GM23338 (cell line): ENCODE measurements around the gene AKT1S1. TPM values are rescaled to one million over a fixed set of nuclear protein-coding genes. Genes with fewer than 3 reads are reported as not detected.

Experiments
- ATAC-seq: fragments of 200-7000 bp; cut with Tn5 transposase; 3 replicates; pipeline ENCODE4 v1.9.1; 2020
- DNase-seq: peaks from one replicate; pipeline ENCODE4 v3.0.0-alpha.2; 2015; ENCODE audit warnings: low spot score
- H2AFZ ChIP-seq: fragments of 200-600 bp; sonication (generic); 2 replicates; pipeline ENCODE4 v1.8.0; 2016; ENCODE audit warnings: antibody characterized with exemption, mild to moderate bottlenecking, moderate library complexity
- H3F3A ChIP-seq: fragments of 200-600 bp; sonication (generic); replicated peaks from 2 replicates; pipeline ENCODE4 v1.8.0; 2017; ENCODE audit warnings: antibody characterized with exemption, mixed run types, low read depth
- H3K27ac ChIP-seq: fragments of 200-600 bp; sonication (generic); 2 replicates; pipeline ENCODE4 v1.6.1; 2016; ENCODE audit warnings: low read depth
- H3K27me3 ChIP-seq: fragments of 200-600 bp; sonication (generic); 2 replicates; pipeline ENCODE4 v1.8.0; 2016; ENCODE audit warnings: mild to moderate bottlenecking, mixed run types, moderate library complexity; ENCODE audit not compliant: insufficient read depth
- H3K36me3 ChIP-seq: fragments of 200-600 bp; sonication (generic); 2 replicates; pipeline ENCODE4 v1.8.0; 2016; ENCODE audit warnings: mild to moderate bottlenecking; ENCODE audit not compliant: insufficient read depth
- H3K4me1 ChIP-seq: fragments of 200-600 bp; sonication (generic); 2 replicates; pipeline ENCODE4 v1.8.0; 2016; ENCODE audit warnings: mild to moderate bottlenecking, moderate library complexity; ENCODE audit not compliant: insufficient read depth
- H3K4me2 ChIP-seq: fragments of 200-600 bp; sonication (generic); 2 replicates; pipeline ENCODE4 v1.7.1; 2017; ENCODE audit warnings: mixed run types
- H3K4me3 ChIP-seq: fragments of 200-600 bp; sonication (generic); 2 replicates; pipeline ENCODE4 v1.6.1; 2016; ENCODE audit warnings: mixed run types
- H3K79me2 ChIP-seq: fragments of 200-600 bp; sonication (generic); replicated peaks from 2 replicates; pipeline ENCODE4 v1.8.0; 2017; ENCODE audit warnings: mild to moderate bottlenecking; ENCODE audit not compliant: insufficient read depth
- H3K9me2 ChIP-seq: fragments of 200-600 bp; sonication (generic); 2 replicates; pipeline ENCODE4 v1.8.0; 2017; ENCODE audit not compliant: insufficient read depth
- H4K20me1 ChIP-seq: fragments of 200-600 bp; sonication (generic); replicated peaks from 2 replicates; pipeline ENCODE4 v1.8.0; 2017; ENCODE audit warnings: mild to moderate bottlenecking; ENCODE audit not compliant: insufficient read depth
- H3K27ac Mint-ChIP-seq: 2 replicates; pipeline ENCODE4 v1.8.0; 2020; ENCODE audit warnings: inconsistent platforms, mild to moderate bottlenecking, moderate library complexity, mixed read lengths
- H3K27me3 Mint-ChIP-seq: 3 replicates; pipeline ENCODE4 v1.8.0; 2022; ENCODE audit warnings: low read depth, mild to moderate bottlenecking, moderate library complexity, mixed read lengths, inconsistent platforms; ENCODE audit not compliant: insufficient read depth, poor library complexity
- H3K36me3 Mint-ChIP-seq: 3 replicates; pipeline ENCODE4 v1.8.0; 2021; ENCODE audit warnings: low read depth, mild to moderate bottlenecking, inconsistent platforms, moderate library complexity, mixed read lengths
- H3K4me1 Mint-ChIP-seq: 3 replicates; pipeline ENCODE4 v1.8.0; 2020; ENCODE audit warnings: mild to moderate bottlenecking, inconsistent platforms, mixed read lengths
- H3K4me3 Mint-ChIP-seq: 3 replicates; pipeline ENCODE4 v1.8.0; 2021; ENCODE audit warnings: moderate library complexity, mild to moderate bottlenecking, inconsistent platforms, mixed read lengths
- H3K9me3 Mint-ChIP-seq: 3 replicates; pipeline ENCODE4 v1.8.0; 2020; ENCODE audit warnings: moderate library complexity, mild to moderate bottlenecking, inconsistent platforms, mixed read lengths
- CREB1 ChIP-seq: fragments of 250-450 bp; sonication (Bioruptor Pico); IDR thresholded peaks from 2 replicates; pipeline ENCODE4 v1.5.0; 2020; ENCODE audit warnings: low read depth, mild to moderate bottlenecking, moderate library complexity
- EZH2 ChIP-seq: fragments of 200-600 bp; sonication (generic); IDR thresholded peaks from one replicate; pipeline ENCODE4 v1.8.0; 2017; ENCODE audit warnings: antibody characterized with exemption, mild to moderate bottlenecking, low read depth; ENCODE audit not compliant: unreplicated experiment
- EZH2phosphoT487 ChIP-seq: fragments of 200-600 bp; sonication (generic); IDR thresholded peaks from one replicate; pipeline ENCODE4 v1.8.1; 2018; ENCODE audit warnings: antibody characterized with exemption; ENCODE audit not compliant: unreplicated experiment
- JUNB ChIP-seq: IDR thresholded peaks from one replicate; pipeline ENCODE4 v1.6.1; 2016; ENCODE audit warnings: antibody characterized with exemption; ENCODE audit not compliant: unreplicated experiment
- NANOG ChIP-seq: IDR thresholded peaks from 2 replicates; pipeline ENCODE4 v1.6.1; 2016; ENCODE audit warnings: antibody characterized with exemption, borderline replicate concordance
- POLR2AphosphoS5 ChIP-seq: IDR thresholded peaks from 2 replicates; pipeline ENCODE4 v1.6.1; 2016; ENCODE audit warnings: antibody characterized with exemption, low read depth
- STAT1 ChIP-seq: IDR thresholded peaks from one replicate; pipeline ENCODE4 v1.6.1; 2016; ENCODE audit warnings: antibody characterized with exemption; ENCODE audit not compliant: unreplicated experiment
- ZNF114 ChIP-seq: fragments of 250-450 bp; sonication (Bioruptor Pico); IDR thresholded peaks from 2 replicates; pipeline ENCODE4 v1.5.0; 2020; ENCODE audit warnings: mild to moderate bottlenecking, moderate library complexity
- ZNF331 ChIP-seq: fragments of 250-450 bp; sonication (Bioruptor Pico); IDR thresholded peaks from 2 replicates; pipeline ENCODE4 v1.5.0; 2020; ENCODE audit warnings: low read depth, mild to moderate bottlenecking, moderate library complexity
- polyA plus RNA-seq: library from polyadenylated mRNA; unstranded; fragments of >200 nt; fragmentation: Nextera tagmentation; extraction: Ambion mirVana; gene quantifications from 2 replicates; pipeline ENCODE4 v1.2.1, GENCODE V29; 2016
- total RNA-seq: library from RNA; depleted of rRNA; stranded (reverse); fragments of >200 nt; shearing (Covaris generic); gene quantifications from 2 replicates; pipeline ENCODE4 v1.2.3, GENCODE V29; 2014
- TF ChIP-seq, protein P1 (sequence below): IDR thresholded peaks from one replicate; pipeline ENCODE4 v1.6.1; 2018; ENCODE audit warnings: antibody characterized with exemption; ENCODE audit not compliant: unreplicated experiment
- TF ChIP-seq, protein P2 (sequence below): IDR thresholded peaks from 2 replicates; pipeline ENCODE4 v1.6.1; 2016; ENCODE audit warnings: antibody characterized with exemption
- TF ChIP-seq, protein P3 (sequence below): fragments of 250-450 bp; sonication (Bioruptor Pico); IDR thresholded peaks from 2 replicates; pipeline ENCODE4 v1.5.0; 2020; ENCODE audit warnings: mild to moderate bottlenecking, moderate library complexity
- TF ChIP-seq, protein P4 (sequence below), 2 experiments: fragments of 200-600 bp in 1 of 2; sonication (generic) in 1 of 2; conservative IDR thresholded peaks; 2 replicates each; pipeline versions ENCODE4 v1.5.1 to v1.6.1; 2016 to 2017; ENCODE audit warnings: antibody characterized with exemption in 2 of 2, low read depth in 2 of 2, mild to moderate bottlenecking in 2 of 2, moderate library complexity in 1 of 2

Gene AKT1S1
- total and polyA plus RNA-seq, 2 experiments from 2014 or later: 21.5 to 28.6 TPM

DNA sequence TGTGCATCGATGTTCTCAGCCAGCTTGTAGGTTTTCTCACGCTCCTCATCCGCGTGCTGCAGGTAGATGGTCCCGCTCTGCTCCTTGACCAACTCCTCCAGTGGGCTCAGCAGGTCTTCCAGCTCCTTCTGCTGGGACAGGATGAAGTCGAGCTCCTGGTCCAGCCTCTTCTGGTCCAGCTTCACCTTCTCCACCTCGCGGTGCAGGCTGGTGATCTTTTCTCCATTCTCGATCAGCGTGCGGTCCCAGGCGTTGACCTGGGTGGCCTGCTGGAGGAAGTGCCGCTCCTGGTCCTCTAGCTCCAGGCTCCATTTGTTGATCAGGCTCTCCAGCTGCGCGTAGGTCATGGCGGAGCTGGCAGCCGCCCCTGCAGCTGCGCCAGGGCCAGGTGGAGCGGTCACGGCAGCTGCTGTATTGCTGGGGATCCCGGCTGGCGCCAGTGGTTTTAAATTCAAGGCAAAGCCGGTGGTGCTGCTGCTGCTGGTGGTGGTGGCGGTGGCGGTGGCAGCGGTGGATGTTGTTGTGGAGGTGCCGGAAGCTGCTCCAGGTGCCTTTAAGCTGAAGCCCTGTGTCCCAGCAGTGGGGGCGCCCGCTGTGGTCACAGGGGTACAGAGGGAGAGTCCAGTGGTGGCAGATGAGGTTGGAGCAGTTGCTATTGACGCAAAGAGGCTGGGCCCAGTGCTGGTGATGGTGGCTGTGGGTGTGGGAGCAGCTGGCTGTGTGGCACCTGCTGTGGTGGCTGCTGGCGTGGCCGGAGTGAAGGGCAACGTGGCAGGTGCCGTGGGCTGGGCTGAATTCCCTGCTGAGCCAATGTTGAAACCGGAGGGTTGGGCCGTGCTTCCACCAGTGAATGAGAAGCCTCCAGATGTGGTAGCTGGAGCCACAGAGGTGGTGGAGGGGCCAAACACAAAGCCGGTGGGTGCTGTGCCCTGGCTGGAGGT is 31.6 kb upstream of the AKT1S1 start:
- DNase-seq (no peak), ATAC-seq (no peak)
- H3K4me3 Mint-ChIP-seq: no peak overlapping the region
- Histone ChIP-seq H2AFZ (no peak overlapping the region), H3K9me2 (no peaks in the 10 kb centered on the region), H3K36me3 (peaks cover 6% of the 10 kb centered on the region; the same call in 1 of the 2 replicates), H3K4me2 (no peak overlapping the region), H3F3A (peaks cover 13% of the 10 kb centered on the region; the same call in 1 of the 2 replicates), H3K27me3 (no peaks in the 10 kb centered on the region), H3K79me2 (peaks cover 5% of the 10 kb centered on the region; the same call in 1 of the 2 replicates), H3K27ac (no peak overlapping the region), H4K20me1 (peaks cover 42% of the 10 kb centered on the region), H3K4me3 (no peak overlapping the region), H3K4me1 (peaks cover 10% of the 10 kb centered on the region)
- no peak for TF ChIP-seq CREB1 (CRISPR knock-in tag)
- TF ChIP-seq STAT1: no peak
- no peak for TF ChIP-seq ZNF114 (CRISPR knock-in tag)
- no peak for TF ChIP-seq NANOG
- TF ChIP-seq, protein P1, sequence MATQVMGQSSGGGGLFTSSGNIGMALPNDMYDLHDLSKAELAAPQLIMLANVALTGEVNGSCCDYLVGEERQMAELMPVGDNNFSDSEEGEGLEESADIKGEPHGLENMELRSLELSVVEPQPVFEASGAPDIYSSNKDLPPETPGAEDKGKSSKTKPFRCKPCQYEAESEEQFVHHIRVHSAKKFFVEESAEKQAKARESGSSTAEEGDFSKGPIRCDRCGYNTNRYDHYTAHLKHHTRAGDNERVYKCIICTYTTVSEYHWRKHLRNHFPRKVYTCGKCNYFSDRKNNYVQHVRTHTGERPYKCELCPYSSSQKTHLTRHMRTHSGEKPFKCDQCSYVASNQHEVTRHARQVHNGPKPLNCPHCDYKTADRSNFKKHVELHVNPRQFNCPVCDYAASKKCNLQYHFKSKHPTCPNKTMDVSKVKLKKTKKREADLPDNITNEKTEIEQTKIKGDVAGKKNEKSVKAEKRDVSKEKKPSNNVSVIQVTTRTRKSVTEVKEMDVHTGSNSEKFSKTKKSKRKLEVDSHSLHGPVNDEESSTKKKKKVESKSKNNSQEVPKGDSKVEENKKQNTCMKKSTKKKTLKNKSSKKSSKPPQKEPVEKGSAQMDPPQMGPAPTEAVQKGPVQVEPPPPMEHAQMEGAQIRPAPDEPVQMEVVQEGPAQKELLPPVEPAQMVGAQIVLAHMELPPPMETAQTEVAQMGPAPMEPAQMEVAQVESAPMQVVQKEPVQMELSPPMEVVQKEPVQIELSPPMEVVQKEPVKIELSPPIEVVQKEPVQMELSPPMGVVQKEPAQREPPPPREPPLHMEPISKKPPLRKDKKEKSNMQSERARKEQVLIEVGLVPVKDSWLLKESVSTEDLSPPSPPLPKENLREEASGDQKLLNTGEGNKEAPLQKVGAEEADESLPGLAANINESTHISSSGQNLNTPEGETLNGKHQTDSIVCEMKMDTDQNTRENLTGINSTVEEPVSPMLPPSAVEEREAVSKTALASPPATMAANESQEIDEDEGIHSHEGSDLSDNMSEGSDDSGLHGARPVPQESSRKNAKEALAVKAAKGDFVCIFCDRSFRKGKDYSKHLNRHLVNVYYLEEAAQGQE: no peak
- TF ChIP-seq, protein P2, sequence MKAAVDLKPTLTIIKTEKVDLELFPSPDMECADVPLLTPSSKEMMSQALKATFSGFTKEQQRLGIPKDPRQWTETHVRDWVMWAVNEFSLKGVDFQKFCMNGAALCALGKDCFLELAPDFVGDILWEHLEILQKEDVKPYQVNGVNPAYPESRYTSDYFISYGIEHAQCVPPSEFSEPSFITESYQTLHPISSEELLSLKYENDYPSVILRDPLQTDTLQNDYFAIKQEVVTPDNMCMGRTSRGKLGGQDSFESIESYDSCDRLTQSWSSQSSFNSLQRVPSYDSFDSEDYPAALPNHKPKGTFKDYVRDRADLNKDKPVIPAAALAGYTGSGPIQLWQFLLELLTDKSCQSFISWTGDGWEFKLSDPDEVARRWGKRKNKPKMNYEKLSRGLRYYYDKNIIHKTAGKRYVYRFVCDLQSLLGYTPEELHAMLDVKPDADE: no peak
- TF ChIP-seq JUNB: no peak
- no peak for TF ChIP-seq ZNF331 (CRISPR knock-in tag)
- TF ChIP-seq, protein P3, sequence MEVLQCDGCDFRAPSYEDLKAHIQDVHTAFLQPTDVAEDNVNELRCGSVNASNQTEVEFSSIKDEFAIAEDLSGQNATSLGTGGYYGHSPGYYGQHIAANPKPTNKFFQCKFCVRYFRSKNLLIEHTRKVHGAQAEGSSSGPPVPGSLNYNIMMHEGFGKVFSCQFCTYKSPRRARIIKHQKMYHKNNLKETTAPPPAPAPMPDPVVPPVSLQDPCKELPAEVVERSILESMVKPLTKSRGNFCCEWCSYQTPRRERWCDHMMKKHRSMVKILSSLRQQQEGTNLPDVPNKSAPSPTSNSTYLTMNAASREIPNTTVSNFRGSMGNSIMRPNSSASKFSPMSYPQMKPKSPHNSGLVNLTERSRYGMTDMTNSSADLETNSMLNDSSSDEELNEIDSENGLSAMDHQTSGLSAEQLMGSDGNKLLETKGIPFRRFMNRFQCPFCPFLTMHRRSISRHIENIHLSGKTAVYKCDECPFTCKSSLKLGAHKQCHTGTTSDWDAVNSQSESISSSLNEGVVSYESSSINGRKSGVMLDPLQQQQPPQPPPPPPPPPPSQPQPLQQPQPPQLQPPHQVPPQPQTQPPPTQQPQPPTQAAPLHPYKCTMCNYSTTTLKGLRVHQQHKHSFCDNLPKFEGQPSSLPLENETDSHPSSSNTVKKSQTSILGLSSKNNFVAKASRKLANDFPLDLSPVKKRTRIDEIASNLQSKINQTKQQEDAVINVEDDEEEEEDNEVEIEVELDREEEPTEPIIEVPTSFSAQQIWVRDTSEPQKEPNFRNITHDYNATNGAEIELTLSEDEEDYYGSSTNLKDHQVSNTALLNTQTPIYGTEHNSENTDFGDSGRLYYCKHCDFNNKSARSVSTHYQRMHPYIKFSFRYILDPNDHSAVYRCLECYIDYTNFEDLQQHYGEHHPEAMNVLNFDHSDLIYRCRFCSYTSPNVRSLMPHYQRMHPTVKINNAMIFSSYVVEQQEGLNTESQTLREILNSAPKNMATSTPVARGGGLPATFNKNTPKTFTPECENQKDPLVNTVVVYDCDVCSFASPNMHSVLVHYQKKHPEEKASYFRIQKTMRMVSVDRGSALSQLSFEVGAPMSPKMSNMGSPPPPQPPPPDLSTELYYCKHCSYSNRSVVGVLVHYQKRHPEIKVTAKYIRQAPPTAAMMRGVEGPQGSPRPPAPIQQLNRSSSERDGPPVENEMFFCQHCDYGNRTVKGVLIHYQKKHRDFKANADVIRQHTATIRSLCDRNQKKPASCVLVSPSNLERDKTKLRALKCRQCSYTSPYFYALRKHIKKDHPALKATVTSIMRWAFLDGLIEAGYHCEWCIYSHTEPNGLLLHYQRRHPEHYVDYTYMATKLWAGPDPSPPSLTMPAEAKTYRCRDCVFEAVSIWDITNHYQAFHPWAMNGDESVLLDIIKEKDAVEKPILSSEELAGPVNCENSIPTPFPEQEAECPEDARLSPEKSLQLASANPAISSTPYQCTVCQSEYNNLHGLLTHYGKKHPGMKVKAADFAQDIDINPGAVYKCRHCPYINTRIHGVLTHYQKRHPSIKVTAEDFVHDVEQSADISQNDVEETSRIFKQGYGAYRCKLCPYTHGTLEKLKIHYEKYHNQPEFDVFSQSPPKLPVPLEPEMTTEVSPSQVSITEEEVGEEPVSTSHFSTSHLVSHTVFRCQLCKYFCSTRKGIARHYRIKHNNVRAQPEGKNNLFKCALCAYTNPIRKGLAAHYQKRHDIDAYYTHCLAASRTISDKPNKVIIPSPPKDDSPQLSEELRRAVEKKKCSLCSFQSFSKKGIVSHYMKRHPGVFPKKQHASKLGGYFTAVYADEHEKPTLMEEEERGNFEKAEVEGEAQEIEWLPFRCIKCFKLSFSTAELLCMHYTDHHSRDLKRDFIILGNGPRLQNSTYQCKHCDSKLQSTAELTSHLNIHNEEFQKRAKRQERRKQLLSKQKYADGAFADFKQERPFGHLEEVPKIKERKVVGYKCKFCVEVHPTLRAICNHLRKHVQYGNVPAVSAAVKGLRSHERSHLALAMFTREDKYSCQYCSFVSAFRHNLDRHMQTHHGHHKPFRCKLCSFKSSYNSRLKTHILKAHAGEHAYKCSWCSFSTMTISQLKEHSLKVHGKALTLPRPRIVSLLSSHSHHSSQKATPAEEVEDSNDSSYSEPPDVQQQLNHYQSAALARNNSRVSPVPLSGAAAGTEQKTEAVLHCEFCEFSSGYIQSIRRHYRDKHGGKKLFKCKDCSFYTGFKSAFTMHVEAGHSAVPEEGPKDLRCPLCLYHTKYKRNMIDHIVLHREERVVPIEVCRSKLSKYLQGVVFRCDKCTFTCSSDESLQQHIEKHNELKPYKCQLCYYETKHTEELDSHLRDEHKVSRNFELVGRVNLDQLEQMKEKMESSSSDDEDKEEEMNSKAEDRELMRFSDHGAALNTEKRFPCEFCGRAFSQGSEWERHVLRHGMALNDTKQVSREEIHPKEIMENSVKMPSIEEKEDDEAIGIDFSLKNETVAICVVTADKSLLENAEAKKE (CRISPR knock-in tag): no peak
- no peak for TF ChIP-seq POLR2AphosphoS5
- TF ChIP-seq EZH2phosphoT487: no peak
- TF ChIP-seq, protein P4, sequence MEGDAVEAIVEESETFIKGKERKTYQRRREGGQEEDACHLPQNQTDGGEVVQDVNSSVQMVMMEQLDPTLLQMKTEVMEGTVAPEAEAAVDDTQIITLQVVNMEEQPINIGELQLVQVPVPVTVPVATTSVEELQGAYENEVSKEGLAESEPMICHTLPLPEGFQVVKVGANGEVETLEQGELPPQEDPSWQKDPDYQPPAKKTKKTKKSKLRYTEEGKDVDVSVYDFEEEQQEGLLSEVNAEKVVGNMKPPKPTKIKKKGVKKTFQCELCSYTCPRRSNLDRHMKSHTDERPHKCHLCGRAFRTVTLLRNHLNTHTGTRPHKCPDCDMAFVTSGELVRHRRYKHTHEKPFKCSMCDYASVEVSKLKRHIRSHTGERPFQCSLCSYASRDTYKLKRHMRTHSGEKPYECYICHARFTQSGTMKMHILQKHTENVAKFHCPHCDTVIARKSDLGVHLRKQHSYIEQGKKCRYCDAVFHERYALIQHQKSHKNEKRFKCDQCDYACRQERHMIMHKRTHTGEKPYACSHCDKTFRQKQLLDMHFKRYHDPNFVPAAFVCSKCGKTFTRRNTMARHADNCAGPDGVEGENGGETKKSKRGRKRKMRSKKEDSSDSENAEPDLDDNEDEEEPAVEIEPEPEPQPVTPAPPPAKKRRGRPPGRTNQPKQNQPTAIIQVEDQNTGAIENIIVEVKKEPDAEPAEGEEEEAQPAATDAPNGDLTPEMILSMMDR (conservative IDR thresholded peaks at IDR 0.05; ENCODE audit: low read depth in 2 of 2): no peak
- TF ChIP-seq EZH2: no peak
- no peak overlapping the region for H3K27ac Mint-ChIP-seq
- peaks cover 20% of the 10 kb centered on the region for H3K4me1 Mint-ChIP-seq
- H3K9me3 Mint-ChIP-seq: no peaks in the 10 kb centered on the region; the same call in 1 of the 3 replicates
- H3K27me3 Mint-ChIP-seq: peaks cover 24% of the 10 kb centered on the region
- peaks cover 71% of the 10 kb centered on the region for H3K36me3 Mint-ChIP-seq
